ENCODE data around the gene OR1F1. TPM values are rescaled to one million over a fixed set of nuclear protein-coding genes. Genes with fewer than 3 reads are reported as not detected.
"Not testable (repeated sequence)": the region's sequence is repeated elsewhere in the genome, so short reads cannot be mapped to it uniquely, and the experiment has no call there.

Gene OR1F1
- total and polyA plus RNA-seq, 11 donors: not detected

GRCh38 chr16:3164121-3164991 is 23.6 kb upstream of the OR1F1 start:
- DNase-seq (peak in 1 of 5 donors; percentile 41), ATAC-seq (no peak)
- no peak overlapping the region for H3K4me3 ChIP-seq
- 88 to 92% (median 90%) methylated on average over 32 to 37 of the region's 37 CpGs for WGBS, 4 donors
- H3K36me3 ChIP-seq: no peaks in the 10 kb centered on the region
- no peak overlapping the region for H3K27ac ChIP-seq
- intact Hi-C loops (cut with DNase I): loop anchor here in 4 of 10 donors (2.0 to 10.0 kb wide), 3 partner anchors 102 to 110 kb away; no protein-coding TSS in a partner anchor
- H3K9me3 ChIP-seq: no peaks in the 10 kb centered on the region
- no peak for TF ChIP-seq CTCF (IDR thresholded peaks at IDR 0.05)
- no peak for TF ChIP-seq POLR2A (IDR thresholded peaks at IDR 0.05)
- peaks cover 0 to 19% (median 9%) of the 10 kb centered on the region in 9 donors for H3K27me3 ChIP-seq
- H3K4me1 ChIP-seq: peaks cover 0 to 19% (median 8%) of the 10 kb centered on the region in 12 donors

GRCh38 chr16:3165111-3165822 is 22.7 kb upstream of the OR1F1 start:
- Histone ChIP-seq H3K27me3 (peaks cover 6 to 29% (median 18%) of the 10 kb centered on the region in 9 donors), H3K36me3 (no peaks in the 10 kb centered on the region)
- intact Hi-C loops (cut with DNase I): loop anchor here in 6 of 10 donors (2.0 to 10.0 kb wide), 6 partner anchors 33 to 133 kb away; partner anchors contain the start of gene ZSCAN10 (in 1 of the 6)

GRCh38 chr16:3166505-3166886 is 21.5 kb upstream of the OR1F1 start:
- intact Hi-C loops (cut with DNase I): loop anchor here in 5 of 10 donors (1.0 to 10.0 kb wide), 6 partner anchors 34 to 134 kb away; partner anchors contain the start of gene ZSCAN10 (in 1 of the 5)
- Histone ChIP-seq H3K4me3 (no peak overlapping the region), H3K36me3 (no peaks in the 10 kb centered on the region), H3K9me3 (no peaks in the 10 kb centered on the region), H3K27ac (no peak overlapping the region), H3K4me1 (peaks cover 0 to 24% (median 12%) of the 10 kb centered on the region in 12 donors), H3K27me3 (peaks cover 18 to 37% (median 30%) of the 10 kb centered on the region in 9 donors)
- ATAC-seq: no peak
- peak in 1 of 5 donors; percentile 1 for DNase-seq
- 17 to 26% (median 19%) methylated on average over 1 of the region's 1 CpG for WGBS, 4 donors
- no peak for TF ChIP-seq CTCF (IDR thresholded peaks at IDR 0.05)
- no peak for TF ChIP-seq POLR2A (IDR thresholded peaks at IDR 0.05)

More at GRCh38 chr16:3165111-3165822, 22.7 kb upstream of the OR1F1 start:
- no peak for ATAC-seq
- WGBS, 4 donors: 85 to 93% (median 89%) methylated on average over 10 to 12 of the region's 12 CpGs
- peak overlapping the region in 3 of 12 donors; percentile 5 to 66 (median 46) for H3K27ac ChIP-seq
- peak in 1 of 5 donors; percentile 19 for DNase-seq
- H3K4me1 ChIP-seq: peaks cover 0 to 13% (median 4%) of the 10 kb centered on the region in 12 donors
- no peaks in the 10 kb centered on the region for H3K9me3 ChIP-seq
- TF ChIP-seq POLR2A (IDR thresholded peaks at IDR 0.05) (no peak), CTCF (IDR thresholded peaks at IDR 0.05) (no peak)
- peak overlapping the region in 8 of 12 donors; percentile 19 to 43 (median 38) for H3K4me3 ChIP-seq

GRCh38 chr16:3168729-3169128 is 19.3 kb upstream of the OR1F1 start:
- H3K9me3 ChIP-seq, ATAC-seq, H3K27ac ChIP-seq, DNase-seq, H3K4me3 ChIP-seq, H3K36me3 ChIP-seq: not testable (repeated sequence)
- H3K4me1 ChIP-seq: peaks cover 0 to 34% (median 15%) of the 10 kb centered on the region in 12 donors
- 83 to 84% (median 84%) methylated on average over 7 of the region's 7 CpGs for WGBS, 4 donors
- peaks cover 36 to 59% (median 52%) of the 10 kb centered on the region in 9 donors for H3K27me3 ChIP-seq
- intact Hi-C loops (cut with DNase I): loop anchor here in 5 of 10 donors (5.0 to 10.0 kb wide), 5 partner anchors 36 to 136 kb away; partner anchors contain the start of gene ZSCAN10 (in 1 of the 5)
